SJCRH30 (cell line): ENCODE measurements around the gene IL12RB2. TPM values are rescaled to one million over a fixed set of nuclear protein-coding genes. Genes with fewer than 3 reads are reported as not detected.
A peak's percentile ranks its signal among the peaks of the same experiment; 100 is the strongest.
"Not testable (repeated sequence)": the region's sequence is repeated elsewhere in the genome, so short reads cannot be mapped to it uniquely, and the experiment has no call there.

ENCODE experiments used
- DNase-seq, 2 experiments: peaks; one replicate each; pipeline ENCODE4 v3.0.0-alpha.2; 2015 to 2020
- H3K27ac ChIP-seq: fragments of 250-450 bp; sonication (Bioruptor Pico); 2 replicates; pipeline ENCODE4 v1.5.1; 2020; ENCODE audit warnings: mild to moderate bottlenecking, moderate library complexity
- H3K27me3 ChIP-seq: fragments of 250-450 bp; sonication (Bioruptor Pico); 2 replicates; pipeline ENCODE4 v1.5.1; 2020; ENCODE audit warnings: mild to moderate bottlenecking, moderate library complexity
- H3K36me3 ChIP-seq: fragments of 250-450 bp; sonication (Bioruptor Pico); 2 replicates; pipeline ENCODE4 v1.5.1; 2020; ENCODE audit warnings: mild to moderate bottlenecking, moderate library complexity
- H3K4me1 ChIP-seq: fragments of 250-450 bp; sonication (Bioruptor Pico); 2 replicates; pipeline ENCODE4 v1.5.1; 2020; ENCODE audit warnings: mild to moderate bottlenecking, moderate library complexity
- H3K4me3 ChIP-seq: fragments of 250-450 bp; sonication (Bioruptor Pico); 2 replicates; pipeline ENCODE4 v1.5.1; 2020; ENCODE audit warnings: mild to moderate bottlenecking, moderate library complexity
- H3K9me3 ChIP-seq: fragments of 250-450 bp; sonication (Bioruptor Pico); replicated peaks from 2 replicates; pipeline ENCODE4 v1.5.1; 2020; ENCODE audit warnings: mild to moderate bottlenecking, moderate library complexity
- total RNA-seq: library from RNA; depleted of rRNA; stranded (reverse); fragments of >200 nt; shearing (Covaris generic); gene quantifications from 2 replicates; pipeline ENCODE4 v1.2.3, GENCODE V29; 2014

Gene IL12RB2
- total RNA-seq, 1 experiment from 2014 or later, result not detected

GRCh38 chr1:67382292-67382691 lies 74.6 kb downstream of the IL12RB2 start:
- no peak overlapping the region for H3K4me3 ChIP-seq
- peaks cover 11% of the 10 kb centered on the region for H3K9me3 ChIP-seq
- no peaks in the 10 kb centered on the region for H3K27me3 ChIP-seq
- DNase-seq, result no peak
- H3K4me1 ChIP-seq, result no peaks in the 10 kb centered on the region
- no peak overlapping the region for H3K27ac ChIP-seq
- no peaks in the 10 kb centered on the region for H3K36me3 ChIP-seq

DNA sequence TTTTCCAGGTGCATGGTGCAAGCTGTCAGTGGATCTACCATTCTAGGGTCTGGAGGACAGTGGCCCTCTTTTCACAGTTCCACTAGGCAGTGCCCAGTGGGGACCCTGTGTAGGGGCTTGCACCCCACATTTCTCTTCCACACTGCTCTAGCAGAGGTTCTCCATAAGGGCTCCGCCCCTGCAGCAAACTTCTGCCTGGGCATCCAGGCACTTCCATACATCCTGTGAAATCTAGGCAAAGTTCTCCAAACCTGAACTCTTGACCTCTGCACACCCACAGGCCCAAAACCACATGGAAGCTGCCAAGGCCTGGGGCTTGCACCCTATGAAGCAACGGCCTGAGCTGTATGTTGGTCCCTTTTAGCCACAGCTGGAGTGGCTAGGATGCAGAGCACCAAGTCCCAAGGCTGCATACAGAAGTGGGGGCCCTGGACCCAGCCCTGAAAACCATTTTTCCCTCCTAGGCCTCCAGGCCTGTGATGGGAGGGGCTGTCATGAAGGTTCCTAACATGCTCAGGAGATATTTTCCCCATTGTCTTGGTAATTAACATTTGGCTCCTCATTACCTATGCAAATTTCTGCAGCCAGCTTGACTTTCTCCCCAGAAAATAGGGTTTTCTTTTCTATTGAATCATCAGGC lies 76.4 kb downstream of the IL12RB2 start:
- Histone ChIP-seq H3K27ac (no peak overlapping the region), H3K27me3 (no peaks in the 10 kb centered on the region), H3K36me3 (no peaks in the 10 kb centered on the region), H3K4me1 (no peaks in the 10 kb centered on the region), H3K9me3 (peaks cover 11% of the 10 kb centered on the region), H3K4me3 (no peak overlapping the region)
- no peak for DNase-seq

DNA sequence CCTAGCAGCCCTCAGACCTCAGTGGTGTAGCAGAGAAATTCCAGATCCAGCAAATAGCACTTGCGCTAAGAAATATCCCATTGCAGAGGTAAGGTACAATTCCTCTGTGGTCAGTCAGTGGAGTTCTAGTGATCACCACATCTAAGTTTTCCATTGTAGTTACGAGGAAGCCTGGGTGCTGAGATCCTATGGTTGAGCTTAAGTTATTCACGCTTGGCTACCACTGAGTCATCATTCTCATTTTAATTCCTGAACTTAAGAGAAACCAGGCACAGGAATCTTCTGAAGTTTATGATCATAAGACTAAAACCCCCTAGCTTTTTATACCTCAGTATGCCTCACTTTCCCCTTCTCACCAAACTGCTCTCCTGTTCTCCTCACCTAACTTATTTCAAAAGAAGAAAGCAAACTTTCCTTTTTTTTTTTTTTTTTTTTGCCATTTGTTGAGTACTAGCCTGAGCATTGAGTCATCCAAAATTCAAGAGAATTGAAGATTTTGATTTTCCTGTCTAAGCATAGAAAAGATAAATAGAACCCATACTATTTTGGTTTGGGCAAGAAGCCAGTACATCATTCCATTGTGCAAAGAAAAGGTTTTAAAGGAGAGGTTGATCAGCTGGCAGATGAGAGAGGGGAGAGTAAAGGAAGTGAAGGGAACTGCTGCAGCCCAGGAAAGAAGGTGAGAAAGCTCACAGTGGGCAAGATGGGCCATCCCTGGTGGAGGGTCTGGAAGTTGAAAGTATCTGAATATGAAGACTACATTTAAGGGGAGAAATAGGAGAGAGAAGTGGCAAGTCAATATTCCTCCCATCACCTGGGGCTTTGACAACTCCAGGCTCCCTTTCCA lies 82.6 kb downstream of the IL12RB2 start:
- Histone ChIP-seq H3K27me3 (no peaks in the 10 kb centered on the region), H3K9me3 (no peaks in the 10 kb centered on the region; the same call in 1 of the 2 replicates), H3K27ac (no peak overlapping the region), H3K4me1 (no peaks in the 10 kb centered on the region), H3K4me3 (no peak overlapping the region), H3K36me3 (no peaks in the 10 kb centered on the region)
- DNase-seq, result no peak

DNA sequence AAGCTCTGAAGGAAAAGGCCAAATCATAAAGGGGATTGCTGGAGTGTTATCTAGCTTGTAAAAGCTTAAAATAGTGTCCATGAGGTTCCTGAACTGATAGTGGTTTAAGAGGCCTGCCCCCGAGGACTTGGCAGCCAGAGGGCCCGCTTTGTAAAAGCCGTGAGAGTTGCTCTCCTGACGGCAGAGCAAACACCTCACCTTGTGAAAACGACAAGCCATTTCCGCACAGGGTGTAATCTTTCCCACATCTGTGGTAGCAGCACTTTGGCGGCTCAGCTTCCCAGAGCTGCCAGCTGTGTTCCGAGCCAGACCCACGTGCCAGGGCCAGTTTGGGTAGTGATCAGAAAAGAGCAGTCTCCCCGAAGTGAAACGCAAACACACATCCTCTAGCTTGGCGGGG lies 85.6 kb downstream of the IL12RB2 start:
- no peak overlapping the region for H3K4me3 ChIP-seq
- H3K27ac ChIP-seq, result no peak overlapping the region
- H3K27me3 ChIP-seq, result no peaks in the 10 kb centered on the region
- no peaks in the 10 kb centered on the region; the same call in 1 of the 2 replicates for H3K36me3 ChIP-seq
- H3K9me3 ChIP-seq, result no peaks in the 10 kb centered on the region
- no peak for DNase-seq
- no peaks in the 10 kb centered on the region for H3K4me1 ChIP-seq

DNA sequence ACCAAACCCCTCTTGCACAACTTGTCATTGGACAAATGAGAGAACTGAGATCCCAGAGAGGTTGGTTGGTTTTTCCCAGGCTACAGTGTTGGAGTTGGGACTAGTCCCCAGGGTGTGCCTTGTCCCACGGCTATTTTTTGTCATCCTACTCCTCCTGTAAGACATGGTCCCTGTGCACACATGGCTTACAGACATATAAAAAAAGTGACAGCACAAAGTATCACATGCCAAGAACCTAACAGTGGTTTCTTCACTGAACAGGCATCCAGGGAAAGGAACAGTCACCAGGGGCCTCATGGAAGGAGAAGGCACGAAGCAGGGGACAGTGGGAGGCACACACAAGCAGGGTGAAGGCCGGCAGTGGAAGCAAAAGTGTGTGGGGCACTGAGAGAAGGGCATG lies 86.1 kb downstream of the IL12RB2 start:
- H3K27ac ChIP-seq, result no peak overlapping the region
- H3K27me3 ChIP-seq, result no peaks in the 10 kb centered on the region
- no peaks in the 10 kb centered on the region for H3K4me1 ChIP-seq
- no peak for DNase-seq
- peaks cover 3% of the 10 kb centered on the region; the same call in 1 of the 2 replicates for H3K36me3 ChIP-seq
- H3K4me3 ChIP-seq, result no peak overlapping the region
- no peaks in the 10 kb centered on the region for H3K9me3 ChIP-seq

DNA sequence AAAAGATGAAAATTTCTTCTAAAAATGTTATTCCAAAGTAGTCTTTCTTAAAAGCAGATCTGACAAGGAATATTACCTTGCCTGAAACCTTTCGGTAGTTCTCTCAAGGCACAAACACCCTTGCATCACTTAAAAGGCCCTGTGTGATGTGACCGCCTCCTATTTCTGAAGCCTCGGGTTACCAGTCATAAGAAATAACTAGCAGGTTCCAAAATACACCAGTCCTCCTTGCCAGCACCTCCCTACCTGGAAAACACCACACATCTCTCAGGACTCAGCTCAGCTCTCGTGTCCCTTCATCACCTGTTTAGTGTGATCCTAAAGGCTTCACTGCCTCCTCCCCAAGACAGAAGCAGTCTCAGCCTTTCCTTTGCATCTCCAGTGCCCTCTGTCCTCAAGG lies 86.9 kb downstream of the IL12RB2 start:
- no peaks in the 10 kb centered on the region for H3K27me3 ChIP-seq
- H3K4me1 ChIP-seq, result no peaks in the 10 kb centered on the region
- H3K27ac ChIP-seq, result no peak overlapping the region
- H3K4me3 ChIP-seq, result no peak overlapping the region
- DNase-seq, result no peak
- no peaks in the 10 kb centered on the region for H3K9me3 ChIP-seq
- peaks cover 3% of the 10 kb centered on the region; the same call in 1 of the 2 replicates for H3K36me3 ChIP-seq

GRCh38 chr1:67399199-67399993 lies 91.7 kb downstream of the IL12RB2 start:
- Histone ChIP-seq H3K27me3 (no peaks in the 10 kb centered on the region), H3K9me3 (no peaks in the 10 kb centered on the region), H3K4me3 (no peak overlapping the region), H3K4me1 (no peaks in the 10 kb centered on the region), H3K27ac (no peak overlapping the region), H3K36me3 (peaks cover 3% of the 10 kb centered on the region; the same call in 1 of the 2 replicates)
- no peak for DNase-seq

- not testable (repeated sequence) for H3K27ac ChIP-seq, H3K4me3 ChIP-seq, H3K36me3 ChIP-seq, H3K9me3 ChIP-seq, H3K4me1 ChIP-seq, H3K27me3 ChIP-seq, DNase-seq
Measured at GRCh38 chr1:67400029-67400786, 92.5 kb downstream of the IL12RB2 start.

DNA sequence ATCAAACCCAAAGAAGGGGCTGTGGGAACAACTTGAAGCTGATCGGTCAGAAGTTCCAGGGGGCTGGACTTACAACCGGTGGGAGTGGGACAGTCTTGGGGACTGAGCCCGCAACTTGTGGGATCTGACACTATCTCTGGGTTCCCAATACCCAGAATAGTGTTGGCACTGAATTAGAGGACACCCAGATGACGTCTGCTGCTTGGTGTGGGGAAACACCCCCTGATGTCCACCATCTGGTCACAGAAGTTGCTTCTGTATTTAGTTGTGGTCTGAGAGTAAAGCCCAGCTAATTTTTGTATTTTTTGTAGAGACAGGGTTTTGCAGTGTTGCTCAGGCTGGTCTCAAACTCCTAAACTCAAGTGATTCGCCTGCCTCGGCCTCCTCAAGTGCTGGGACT lies 93.8 kb downstream of the IL12RB2 start:
- Histone ChIP-seq H3K36me3 (peaks cover 3% of the 10 kb centered on the region; the same call in 1 of the 2 replicates), H3K4me1 (no peaks in the 10 kb centered on the region), H3K27me3 (no peaks in the 10 kb centered on the region), H3K27ac (no peak overlapping the region), H3K9me3 (no peaks in the 10 kb centered on the region), H3K4me3 (no peak overlapping the region)
- DNase-seq, result no peak

DNA sequence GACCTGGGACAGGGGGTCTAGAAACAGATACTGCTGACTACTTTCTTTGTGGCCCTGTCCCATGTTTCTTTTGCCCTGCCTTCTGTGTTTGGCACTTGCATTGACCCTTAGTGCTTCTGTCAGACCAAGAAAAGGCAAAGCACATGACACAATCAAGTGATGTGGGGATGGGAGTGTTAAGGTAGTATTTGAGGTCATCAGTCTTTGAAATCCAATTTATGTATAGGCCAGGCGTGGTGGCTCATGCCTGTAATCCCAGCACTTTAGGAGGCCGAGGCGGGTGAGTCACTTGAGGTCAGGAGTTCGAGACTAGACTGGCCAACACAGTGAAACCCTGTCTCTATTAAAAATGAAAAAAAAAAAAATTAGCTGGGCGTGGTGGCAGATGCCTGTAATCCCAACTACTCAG lies 96.5 kb downstream of the IL12RB2 start:
- H3K9me3 ChIP-seq, result no peaks in the 10 kb centered on the region
- no peaks in the 10 kb centered on the region for H3K4me1 ChIP-seq
- H3K27me3 ChIP-seq, result no peaks in the 10 kb centered on the region
- H3K36me3 ChIP-seq, result no peaks in the 10 kb centered on the region
- H3K4me3 ChIP-seq, result no peak overlapping the region
- no peak overlapping the region for H3K27ac ChIP-seq
- peak in 1 of 2 experiments; percentile 19 for DNase-seq

DNA sequence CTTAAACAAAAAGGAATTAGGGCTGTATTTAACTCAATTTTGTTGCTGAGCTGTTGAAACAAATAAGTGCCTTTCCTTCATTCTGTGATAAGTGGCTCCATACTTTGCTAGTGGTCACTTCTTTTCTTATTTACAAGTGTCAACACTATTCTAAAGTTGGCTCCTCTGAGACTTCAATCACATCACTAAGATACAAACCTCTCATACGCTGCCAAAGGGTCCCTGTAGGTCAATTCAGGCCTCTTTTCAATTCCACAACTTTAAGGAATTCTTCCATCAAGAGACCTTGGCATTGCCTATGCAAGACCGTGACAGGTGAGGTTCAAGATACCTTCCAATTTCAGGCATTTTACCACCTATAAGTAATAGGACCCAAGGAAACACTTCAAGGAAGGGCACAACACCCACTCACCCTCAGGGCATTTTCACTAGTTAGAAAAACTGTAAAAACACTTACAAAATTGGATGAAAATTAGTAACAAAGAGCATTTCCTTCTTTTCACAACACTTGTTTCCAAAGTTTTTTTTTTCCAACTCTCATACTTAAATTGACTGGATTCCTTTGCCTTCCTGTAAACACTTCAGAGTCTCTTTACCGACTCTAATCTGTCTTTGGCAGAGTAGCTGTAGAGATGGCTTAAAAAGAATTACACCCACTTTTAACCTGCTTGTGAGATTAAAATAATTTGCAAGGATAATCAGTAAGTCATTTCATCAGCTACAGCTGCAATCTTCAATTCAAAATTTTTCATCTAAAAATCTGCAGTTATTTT lies 98.0 kb downstream of the IL12RB2 start:
- H3K4me1 ChIP-seq, result no peaks in the 10 kb centered on the region
- H3K4me3 ChIP-seq, result no peak overlapping the region
- DNase-seq, result no peak
- no peak overlapping the region for H3K27ac ChIP-seq
- no peaks in the 10 kb centered on the region for H3K27me3 ChIP-seq
- peaks cover 9% of the 10 kb centered on the region for H3K36me3 ChIP-seq
- H3K9me3 ChIP-seq, result no peaks in the 10 kb centered on the region

DNA sequence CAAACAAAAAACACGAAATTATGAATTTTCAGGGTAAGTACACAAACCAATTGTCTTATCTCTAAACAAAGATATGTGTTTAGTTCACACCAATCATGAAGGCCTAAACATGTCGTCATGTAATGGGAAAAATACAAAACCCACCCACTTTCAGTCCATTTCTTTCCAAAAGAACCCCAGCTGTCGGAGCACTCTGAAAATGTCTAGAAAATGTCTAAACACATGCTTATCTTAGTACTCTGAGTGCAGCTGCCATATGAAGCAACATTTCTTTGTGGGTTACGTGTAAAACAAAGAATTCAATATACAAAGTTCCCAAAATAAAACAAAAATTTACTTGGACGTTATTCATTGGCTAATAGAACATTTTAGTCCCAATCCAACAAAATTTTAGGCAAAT lies 99.8 kb downstream of the IL12RB2 start:
- no peaks in the 10 kb centered on the region for H3K9me3 ChIP-seq
- peaks cover 26% of the 10 kb centered on the region for H3K36me3 ChIP-seq
- no peaks in the 10 kb centered on the region for H3K27me3 ChIP-seq
- H3K4me1 ChIP-seq, result no peaks in the 10 kb centered on the region
- H3K4me3 ChIP-seq, result no peak overlapping the region
- no peak for DNase-seq
- no peak overlapping the region for H3K27ac ChIP-seq

DNA sequence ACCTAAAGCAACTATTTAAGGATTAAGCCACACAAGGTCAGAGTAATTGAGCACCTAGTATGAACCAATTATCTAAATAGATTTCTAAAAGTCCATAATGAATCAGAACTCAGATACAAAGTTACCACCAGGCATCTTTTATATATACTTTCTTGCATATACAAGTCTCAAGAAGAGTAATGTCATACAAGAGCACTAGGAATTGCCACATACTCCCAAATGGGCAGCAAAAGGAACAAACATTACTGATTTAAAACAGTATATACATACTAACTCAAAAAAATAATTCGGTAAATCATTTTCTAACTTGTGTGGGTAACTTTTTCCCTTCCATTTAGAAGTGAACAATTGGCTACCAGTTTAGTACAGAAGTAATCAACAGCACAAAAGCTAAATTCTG lies 100.5 kb downstream of the IL12RB2 start:
- no peaks in the 10 kb centered on the region for H3K4me1 ChIP-seq
- no peaks in the 10 kb centered on the region for H3K9me3 ChIP-seq
- H3K27me3 ChIP-seq, result no peaks in the 10 kb centered on the region
- no peak overlapping the region for H3K4me3 ChIP-seq
- H3K36me3 ChIP-seq, result peaks cover 29% of the 10 kb centered on the region
- no peak overlapping the region for H3K27ac ChIP-seq
- no peak for DNase-seq

- H3K4me1 ChIP-seq, H3K4me3 ChIP-seq, H3K27me3 ChIP-seq, H3K9me3 ChIP-seq, H3K27ac ChIP-seq, DNase-seq: not testable (repeated sequence)
- peaks cover 74% of the 10 kb centered on the region for H3K36me3 ChIP-seq
Measured at GRCh38 chr1:67413101-67413500, 105.4 kb downstream of the IL12RB2 start.
